Raji (cell line): ENCODE data around the gene NFIX.

ENCODE experiments used
- POLR2A ChIP-seq: IDR thresholded peaks from 2 replicates; pipeline ENCODE4 v1.6.1; 2011; ENCODE audit warnings: low read depth, low read length, control low read depth; ENCODE audit not compliant: insufficient read depth

Gene NFIX

GRCh38 chr19:13070425-13071140 lies 75.3 kb downstream of the NFIX start:
- no peak for TF ChIP-seq POLR2A

- no peak for TF ChIP-seq POLR2A
Observed at GRCh38 chr19:13071444-13072187, 76.3 kb downstream of the NFIX start.

- TF ChIP-seq POLR2A, result no peak
Observed at GRCh38 chr19:13072188-13072908, 77.1 kb downstream of the NFIX start.

- TF ChIP-seq POLR2A, result no peak
Observed at GRCh38 chr19:13073263-13073662, 78.0 kb downstream of the NFIX start.

GRCh38 chr19:13074378-13074777 lies 79.1 kb downstream of the NFIX start:
- no peak for TF ChIP-seq POLR2A

GRCh38 chr19:13076320-13076719 lies 81.0 kb downstream of the NFIX start:
- TF ChIP-seq POLR2A, result no peak

GRCh38 chr19:13076787-13077186 lies 81.5 kb downstream of the NFIX start:
- no peak for TF ChIP-seq POLR2A

GRCh38 chr19:13077240-13077639 lies 82.0 kb downstream of the NFIX start:
- no peak for TF ChIP-seq POLR2A

- no peak for TF ChIP-seq POLR2A
Observed at GRCh38 chr19:13078381-13078780, 83.1 kb downstream of the NFIX start.

GRCh38 chr19:13078897-13079541 lies 83.7 kb downstream of the NFIX start:
- TF ChIP-seq POLR2A, result no peak

GRCh38 chr19:13079542-13079986 lies 84.3 kb downstream of the NFIX start:
- TF ChIP-seq POLR2A, result no peak

GRCh38 chr19:13082192-13083007 lies 87.1 kb downstream of the NFIX start:
- TF ChIP-seq POLR2A, result no peak

GRCh38 chr19:13083008-13083404 lies 87.7 kb downstream of the NFIX start:
- no peak for TF ChIP-seq POLR2A

- TF ChIP-seq POLR2A, result no peak
Observed at GRCh38 chr19:13083627-13084026, 88.4 kb downstream of the NFIX start.
